GM18951 (cell line): Measurements from ENCODE around the gene XIAP.
"Not testable (repeated sequence)": the region's sequence is repeated elsewhere in the genome, so short reads cannot be mapped to it uniquely, and the experiment has no call there.

Source experiments
- POLR2A ChIP-seq: IDR thresholded peaks from 4 replicates; pipeline ENCODE4 v1.6.1; 2011; ENCODE audit warnings: mild to moderate bottlenecking; ENCODE audit not compliant: insufficient read length, insufficient read depth; ENCODE audit errors: extremely low read depth
- in situ Hi-C: fragments of 300-500 bp; cut with MboI; formaldehyde crosslinking; loops from one replicate; pipeline ENCODE4 v1.12.0; 2022; ENCODE audit warnings: low sequenced_read_pairs, mixed read lengths, inconsistent platforms; ENCODE audit not compliant: unreplicated experiment

The XIAP gene

DNA sequence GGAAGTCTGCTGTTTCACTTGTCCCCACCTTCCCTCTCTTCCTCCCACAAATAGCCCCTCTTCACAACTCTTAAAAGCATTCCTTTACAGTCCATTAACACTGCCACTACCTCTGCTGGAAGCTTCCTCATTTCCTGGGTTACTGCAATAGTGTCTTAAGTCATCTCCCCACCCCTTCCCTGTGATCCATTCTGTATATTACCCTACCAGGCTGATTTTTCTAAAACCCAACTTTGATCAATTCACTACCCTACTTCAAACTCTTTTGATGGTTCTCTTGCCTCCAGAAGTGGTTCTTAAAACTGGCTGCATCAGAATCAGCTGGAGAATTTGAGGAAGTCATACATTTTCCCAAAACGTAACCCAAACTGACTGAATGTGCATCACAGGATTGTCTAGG is 8.8 kb upstream of the XIAP start:
- TF ChIP-seq POLR2A = no peak
- in situ Hi-C loops = no loop called here

- in situ Hi-C loops = no loop called here
- TF ChIP-seq POLR2A = no peak
These were observed 5.5 kb upstream of the XIAP start for GRCh38 chrX:123854329-123854728.

DNA sequence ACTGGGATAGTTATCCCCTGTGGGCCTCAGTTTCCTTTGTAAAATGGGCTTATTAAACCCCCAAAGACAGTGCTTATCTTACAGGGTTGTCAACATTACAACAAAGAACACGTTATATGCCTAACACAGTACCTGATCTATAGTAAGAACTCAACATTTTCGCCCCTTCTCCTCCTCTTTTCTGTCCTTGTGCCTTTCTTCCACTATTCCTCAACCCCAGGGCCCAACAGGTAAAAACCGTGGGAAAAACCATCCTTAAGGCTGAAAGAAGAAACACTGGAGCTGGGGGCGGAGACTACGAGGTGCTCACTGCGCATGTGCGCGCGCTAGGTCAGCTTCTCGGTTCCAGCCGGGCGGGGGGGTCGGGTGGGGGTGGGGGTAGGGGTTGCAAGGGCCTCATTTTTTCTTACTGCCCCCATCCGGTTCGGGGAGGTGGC is 426 bp upstream of the XIAP start:
- TF ChIP-seq POLR2A = no peak
- in situ Hi-C loops = no loop called here

- in situ Hi-C loops = no loop called here
- TF ChIP-seq POLR2A = no peak
These were observed 1.1 kb downstream of the XIAP start for GRCh38 chrX:123860983-123861382.

DNA sequence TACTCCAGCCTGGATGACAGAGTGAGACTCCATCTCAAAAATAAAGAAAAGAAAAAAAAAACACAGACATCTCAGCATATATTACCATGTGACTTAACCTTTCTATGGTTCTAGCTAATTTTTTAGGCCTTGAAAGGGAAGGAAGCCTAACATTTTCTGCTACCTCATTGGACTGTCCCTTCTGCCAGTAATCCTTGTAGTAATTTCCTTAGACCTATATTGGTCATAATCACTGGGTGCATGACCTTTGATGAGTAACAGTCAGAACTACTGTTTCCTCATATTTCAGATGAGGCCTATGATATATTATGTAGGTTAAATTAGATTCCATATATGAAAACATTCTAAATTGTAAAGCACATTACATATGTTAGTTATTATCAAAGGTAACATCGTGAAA is 9.6 kb downstream of the XIAP start:
- in situ Hi-C loops = no loop called here
- no peak for TF ChIP-seq POLR2A

DNA sequence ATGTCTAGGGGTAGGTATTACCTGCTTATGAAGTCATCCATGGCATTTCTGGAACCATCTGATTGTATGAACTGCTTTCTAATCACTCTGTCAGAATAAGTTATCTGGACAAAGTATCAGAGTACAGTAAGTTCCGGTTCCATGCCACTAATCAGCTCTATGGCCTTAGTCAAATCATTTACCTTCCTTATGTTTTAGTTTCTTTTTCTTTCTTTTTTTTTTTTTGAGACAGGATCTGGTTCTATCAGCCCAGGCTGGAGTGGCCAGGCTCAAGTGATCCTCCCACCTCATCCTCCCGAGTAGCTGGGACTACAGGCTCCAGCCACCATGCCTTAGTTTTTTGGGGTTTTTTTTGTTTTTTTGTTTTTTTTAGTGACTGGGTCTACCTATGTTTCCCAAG is 11.5 kb downstream of the XIAP start:
- in situ Hi-C loops = no loop called here
- TF ChIP-seq POLR2A = no peak

DNA sequence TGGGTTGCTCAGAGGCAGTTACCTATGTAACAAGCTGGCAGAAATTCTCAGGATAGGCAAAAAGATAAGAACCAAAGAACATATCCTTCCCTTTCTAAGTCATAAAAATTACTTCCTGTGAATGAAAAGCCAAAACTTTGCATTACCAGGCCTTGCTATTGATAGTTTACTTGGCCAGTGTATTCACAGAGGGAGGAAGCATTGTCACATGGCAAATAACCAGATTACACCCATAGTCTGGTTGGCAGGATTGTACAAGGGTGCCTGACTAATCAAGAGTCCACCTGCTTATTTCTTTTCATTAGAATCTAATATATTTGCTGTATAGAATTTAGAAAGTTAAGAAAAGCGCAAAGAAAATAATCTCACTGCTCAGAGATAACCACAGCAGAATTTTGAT is 14.1 kb downstream of the XIAP start:
- in situ Hi-C loops = no loop called here
- no peak for TF ChIP-seq POLR2A

- in situ Hi-C loops = no loop called here
- no peak for TF ChIP-seq POLR2A
These were observed 16.3 kb downstream of the XIAP start for GRCh38 chrX:123876177-123876576.

GRCh38 chrX:123876844-123877243 is 17.0 kb downstream of the XIAP start:
- in situ Hi-C loops = no loop called here
- TF ChIP-seq POLR2A = no peak

DNA sequence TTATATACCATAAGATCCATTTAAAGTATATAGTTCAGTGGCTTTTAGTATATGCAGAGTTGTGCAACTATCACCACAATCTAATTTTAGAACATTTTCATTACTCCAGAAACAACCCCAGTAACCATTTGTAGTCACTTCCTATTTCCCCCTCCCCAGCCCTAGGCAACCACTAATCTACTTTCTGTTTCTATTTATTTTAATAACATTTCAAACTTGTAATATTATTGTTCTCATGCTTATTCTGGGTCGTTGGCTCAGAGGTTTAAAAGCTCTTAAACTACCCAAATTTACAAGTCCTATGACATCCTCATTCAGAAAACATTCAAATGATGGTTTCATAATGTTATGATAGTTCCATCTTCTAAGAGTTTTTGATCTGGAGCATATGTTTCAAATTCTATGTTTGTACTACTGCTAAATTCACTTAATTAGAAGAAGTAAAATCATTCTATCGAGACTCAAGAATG is 18.4 kb downstream of the XIAP start:
- in situ Hi-C loops = no loop called here
- TF ChIP-seq POLR2A = no peak

GRCh38 chrX:123881330-123881729 is 21.5 kb downstream of the XIAP start:
- no peak for TF ChIP-seq POLR2A
- in situ Hi-C loops = no loop called here

DNA sequence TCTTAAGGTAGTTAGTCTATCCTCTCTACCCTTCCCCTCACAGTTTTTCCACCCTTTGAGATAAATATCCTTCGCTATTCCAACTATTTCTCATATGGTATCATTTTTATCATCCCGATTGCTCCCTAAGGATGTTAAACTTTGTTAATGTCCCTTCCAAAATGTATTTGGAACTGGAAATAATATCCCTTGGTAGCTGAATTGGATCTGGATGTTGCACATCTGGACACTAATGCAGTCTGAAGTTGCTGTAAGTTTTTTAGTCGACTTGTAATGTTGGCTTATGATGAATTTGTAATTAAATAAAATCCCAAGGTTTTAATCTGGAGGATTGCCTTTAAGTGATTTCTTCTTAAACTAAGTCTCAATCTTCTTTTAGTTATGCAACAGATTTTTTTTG is 22.5 kb downstream of the XIAP start:
- TF ChIP-seq POLR2A = no peak
- in situ Hi-C loops = no loop called here

- no peak for TF ChIP-seq POLR2A
- in situ Hi-C loops = no loop called here
These were observed 25.1 kb downstream of the XIAP start for GRCh38 chrX:123884809-123885408.

DNA sequence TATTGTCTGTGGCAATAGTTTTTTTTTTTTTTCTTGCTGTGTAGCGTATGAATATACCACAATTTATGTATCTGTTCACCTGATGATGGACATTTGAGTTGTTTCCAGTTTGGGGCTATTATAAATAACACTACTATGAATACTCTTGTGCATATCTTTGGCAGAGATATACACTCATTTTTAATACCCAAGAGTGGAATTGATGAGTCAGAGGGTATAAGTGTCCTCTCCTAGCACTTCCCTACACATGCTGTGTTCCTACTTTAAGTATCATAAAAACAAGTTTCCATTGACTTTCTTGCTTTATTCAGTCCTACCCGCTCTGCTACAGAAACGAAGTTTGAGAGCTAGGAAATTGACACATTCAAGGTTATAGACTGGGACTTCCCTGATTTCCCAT is 39.8 kb downstream of the XIAP start:
- TF ChIP-seq POLR2A = no peak

GRCh38 chrX:123903261-123903660 is 43.4 kb downstream of the XIAP start:
- in situ Hi-C loops = not testable (repeated sequence)

More for the DNA sequence above, 39.8 kb downstream of the XIAP start:
- in situ Hi-C loops = no loop called here
